ENCODE results near the gene UIMC1. TPM values are rescaled to one million over a fixed set of nuclear protein-coding genes. Genes with fewer than 3 reads are reported as not detected.

UIMC1 gene
- total RNA-seq, 1 experiment from 2014 or later: 46.8 TPM

DNA sequence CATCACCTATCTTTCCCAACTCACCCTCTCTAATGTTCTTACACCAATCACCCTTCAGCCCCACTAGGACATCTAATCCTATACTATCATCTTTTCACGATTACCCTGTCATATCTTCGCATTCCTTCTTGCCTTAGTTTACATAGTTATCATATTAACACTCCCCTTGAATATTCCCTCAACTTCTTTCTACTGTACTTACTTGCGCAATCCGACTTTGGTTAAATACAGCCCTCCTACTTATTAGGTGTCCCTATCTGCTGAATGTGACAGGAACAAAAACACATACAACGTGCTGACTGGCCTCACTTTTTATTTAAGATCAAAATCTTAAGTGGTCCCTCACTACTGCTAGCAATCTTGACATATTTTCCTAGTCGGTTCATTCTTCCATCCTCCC is 88.0 kb downstream of the UIMC1 start:
- intact Hi-C loops (cut with micrococcal nuclease; ENCODE audit: unreplicated experiment): no loop called here
- ChIA-PET POLR2A (ENCODE audit: low non-redundant PET) (no interaction called here), CTCF (no interaction called here)
- no peaks in the 10 kb centered on the region for H3K9me3 ChIP-seq (ENCODE audit: low read depth, low read length, poor library complexity, severe bottlenecking)
- H3K4me1 ChIP-seq (ENCODE audit: insufficient read depth, low read length, poor library complexity, severe bottlenecking): no peaks in the 10 kb centered on the region
- H3K36me3 ChIP-seq (ENCODE audit: insufficient read depth, low read length, poor library complexity, severe bottlenecking): no peaks in the 10 kb centered on the region
- TF ChIP-seq, protein P1, sequence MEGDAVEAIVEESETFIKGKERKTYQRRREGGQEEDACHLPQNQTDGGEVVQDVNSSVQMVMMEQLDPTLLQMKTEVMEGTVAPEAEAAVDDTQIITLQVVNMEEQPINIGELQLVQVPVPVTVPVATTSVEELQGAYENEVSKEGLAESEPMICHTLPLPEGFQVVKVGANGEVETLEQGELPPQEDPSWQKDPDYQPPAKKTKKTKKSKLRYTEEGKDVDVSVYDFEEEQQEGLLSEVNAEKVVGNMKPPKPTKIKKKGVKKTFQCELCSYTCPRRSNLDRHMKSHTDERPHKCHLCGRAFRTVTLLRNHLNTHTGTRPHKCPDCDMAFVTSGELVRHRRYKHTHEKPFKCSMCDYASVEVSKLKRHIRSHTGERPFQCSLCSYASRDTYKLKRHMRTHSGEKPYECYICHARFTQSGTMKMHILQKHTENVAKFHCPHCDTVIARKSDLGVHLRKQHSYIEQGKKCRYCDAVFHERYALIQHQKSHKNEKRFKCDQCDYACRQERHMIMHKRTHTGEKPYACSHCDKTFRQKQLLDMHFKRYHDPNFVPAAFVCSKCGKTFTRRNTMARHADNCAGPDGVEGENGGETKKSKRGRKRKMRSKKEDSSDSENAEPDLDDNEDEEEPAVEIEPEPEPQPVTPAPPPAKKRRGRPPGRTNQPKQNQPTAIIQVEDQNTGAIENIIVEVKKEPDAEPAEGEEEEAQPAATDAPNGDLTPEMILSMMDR (conservative IDR thresholded peaks at IDR 0.05; ENCODE audit: low read depth, low read length): no peak
- DNase-seq (ENCODE audit: low spot score): no peak
- no peaks in the 10 kb centered on the region for H3K27me3 ChIP-seq (replicated peaks; ENCODE audit: insufficient read depth, low read depth, low read length, poor library complexity)
- H3K27ac ChIP-seq (ENCODE audit: low read depth, low read length, poor library complexity, severe bottlenecking): no peak overlapping the region
- no peak overlapping the region for H3K4me3 ChIP-seq (ENCODE audit: low read depth, low read length, poor library complexity, severe bottlenecking)
- BruUV-seq (replicated peaks): no TSS peak

DNA sequence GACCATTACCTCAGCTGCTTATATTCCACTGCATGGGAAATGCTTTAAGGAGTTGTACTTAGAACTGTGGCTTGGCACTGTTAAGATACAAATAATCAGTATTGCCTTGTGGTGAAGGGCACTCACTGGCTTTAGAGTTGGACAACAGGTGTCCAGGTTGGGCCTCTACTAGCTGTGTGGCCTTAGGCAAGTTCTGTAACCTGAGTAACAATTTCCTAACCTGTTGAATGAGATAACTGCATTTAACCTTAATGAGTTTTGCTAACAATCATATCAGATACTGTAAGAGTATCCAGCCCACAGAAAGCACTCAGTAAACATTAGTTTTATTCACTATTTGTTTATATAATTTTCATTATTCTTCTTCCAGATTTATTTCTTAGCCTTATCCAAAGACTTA is 90.2 kb downstream of the UIMC1 start:
- no peak overlapping the region for H3K27ac ChIP-seq (ENCODE audit: low read depth, low read length, poor library complexity, severe bottlenecking)
- CTCF ChIA-PET: no interaction called here

DNA sequence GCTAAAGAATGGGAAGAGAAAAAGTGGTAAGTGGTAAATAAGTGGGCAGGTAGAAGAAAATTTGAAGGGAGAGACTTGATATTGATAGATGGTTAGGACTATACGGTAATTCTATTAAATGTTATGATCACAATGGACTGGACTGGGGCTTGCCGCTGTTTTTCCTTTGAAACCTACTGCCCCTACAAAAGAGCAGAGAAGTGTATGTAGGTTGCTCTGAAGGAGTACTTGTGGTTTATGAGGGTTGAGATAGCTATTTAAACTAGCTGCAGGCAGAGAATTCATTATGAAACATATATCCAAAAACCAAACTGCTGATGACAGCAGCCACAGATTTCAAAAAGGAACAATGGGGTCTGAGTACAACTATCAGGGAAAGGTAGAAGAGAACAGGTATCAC is 90.7 kb downstream of the UIMC1 start:
- BruUV-seq (replicated peaks): no TSS peak
- POLR2A ChIA-PET (ENCODE audit: low non-redundant PET): no interaction called here
- Histone ChIP-seq H3K4me1 (ENCODE audit: insufficient read depth, low read length, poor library complexity, severe bottlenecking) (no peaks in the 10 kb centered on the region), H3K27me3 (replicated peaks; ENCODE audit: insufficient read depth, low read depth, low read length, poor library complexity) (no peaks in the 10 kb centered on the region), H3K27ac (ENCODE audit: low read depth, low read length, poor library complexity, severe bottlenecking) (no peak overlapping the region), H3K36me3 (ENCODE audit: insufficient read depth, low read length, poor library complexity, severe bottlenecking) (no peaks in the 10 kb centered on the region), H3K4me3 (ENCODE audit: low read depth, low read length, poor library complexity, severe bottlenecking) (no peak overlapping the region), H3K9me3 (ENCODE audit: low read depth, low read length, poor library complexity, severe bottlenecking) (no peaks in the 10 kb centered on the region)
- DNase-seq (ENCODE audit: low spot score): no peak
- CTCF ChIA-PET: no interaction called here
- intact Hi-C loops (cut with micrococcal nuclease; ENCODE audit: unreplicated experiment): no loop called here
- TF ChIP-seq, protein P1 (conservative IDR thresholded peaks at IDR 0.05; ENCODE audit: low read depth, low read length): no peak
- TF ChIP-seq EZH2 (IDR thresholded peaks at IDR 0.05; ENCODE audit: borderline replicate concordance, low read depth, low read length, poor library complexity, severe bottlenecking): no peak

More for the DNA sequence above, 90.2 kb downstream of the UIMC1 start:
- intact Hi-C loops (cut with micrococcal nuclease; ENCODE audit: unreplicated experiment): no loop called here
- no peak overlapping the region for H3K4me3 ChIP-seq (ENCODE audit: low read depth, low read length, poor library complexity, severe bottlenecking)
- no peak for DNase-seq (ENCODE audit: low spot score)
- H3K4me1 ChIP-seq (ENCODE audit: insufficient read depth, low read length, poor library complexity, severe bottlenecking): no peaks in the 10 kb centered on the region
- no peaks in the 10 kb centered on the region for H3K9me3 ChIP-seq (ENCODE audit: low read depth, low read length, poor library complexity, severe bottlenecking)
- BruUV-seq (replicated peaks): no TSS peak
- POLR2A ChIA-PET (ENCODE audit: low non-redundant PET): no interaction called here
- no peak for TF ChIP-seq EZH2 (IDR thresholded peaks at IDR 0.05; ENCODE audit: borderline replicate concordance, low read depth, low read length, poor library complexity, severe bottlenecking)
- TF ChIP-seq, protein P1 (conservative IDR thresholded peaks at IDR 0.05; ENCODE audit: low read depth, low read length): no peak
- no peaks in the 10 kb centered on the region for H3K27me3 ChIP-seq (replicated peaks; ENCODE audit: insufficient read depth, low read depth, low read length, poor library complexity)
- no peaks in the 10 kb centered on the region for H3K36me3 ChIP-seq (ENCODE audit: insufficient read depth, low read length, poor library complexity, severe bottlenecking)

Measured in A673 (cell line).